HCT116 (cell line): ENCODE data around the gene UNC93B1. TPM values are rescaled to one million over a fixed set of nuclear protein-coding genes. Genes with fewer than 3 reads are reported as not detected.

Experiments
- ATAC-seq: fragments of 200-7000 bp; cut with Tn5 transposase; 2 replicates; pipeline ENCODE4 v1.9.1; 2020; ENCODE audit warnings: mild to moderate bottlenecking, moderate library complexity
- BruUV-seq: library from RNA; stranded (reverse); fragments of 400-500 nt; replicated peaks from 2 replicates; lab custom pipeline; 2021; lab: Mats Ljungman, UMichigan
- CTCF ChIA-PET: fragments of 300-600 bp; sonication (Branson Sonifier 250); formaldehyde crosslinking; loops from one replicate; lab custom pipeline; 2021; ENCODE audit warnings: antibody characterized with exemption; lab: Charles Lee
- POLR2A ChIA-PET: fragments of 300-600, 350-600 bp; sonication (Branson Sonifier 250); formaldehyde crosslinking; loops from one replicate; lab custom pipeline; 2021; ENCODE audit warnings: antibody characterized with exemption; lab: Charles Lee
- RAD21 ChIA-PET, 2 experiments: fragments of 300-600 bp; sonication (Branson Sonifier 250); formaldehyde crosslinking; loops; one replicate each; lab custom pipeline; 2023; ENCODE audit warnings: low total read pairs in 2 of 2; ENCODE audit not compliant: uncharacterized antibody in 2 of 2, unreplicated experiment in 2 of 2, low non-redundant PET in 1 of 2; lab: Charles Lee
- DNase-seq: peaks from one replicate; pipeline ENCODE4 v3.0.0-alpha.2; 2010; ENCODE audit warnings: low read depth, low spot score
- H2AFZ ChIP-seq: fragments of 200-600 bp; shearing (Covaris generic), sonication (generic); 2 replicates; pipeline ENCODE4 v1.6.1; 2017; ENCODE audit warnings: low read depth, mixed run types, mixed read lengths, antibody characterized with exemption, low read length; ENCODE audit not compliant: poor library complexity, severe bottlenecking
- H3K27ac ChIP-seq: 2 replicates; pipeline ENCODE4 v1.5.1; 2012; ENCODE audit warnings: low read depth, low read length
- H3K27me3 ChIP-seq: fragments of 200-600 bp; sonication (generic); 2 replicates; pipeline ENCODE4 v1.6.1; 2016; ENCODE audit warnings: mixed run types, low read length, mixed read lengths; ENCODE audit not compliant: insufficient read depth
- H3K36me3 ChIP-seq, 2 experiments: fragments of 200-500 bp in 1 of 2; fragments of 200-600 bp in 1 of 2; sonication (Bioruptor generic) in 1 of 2; sonication (generic) in 1 of 2; 2 replicates each; pipeline versions ENCODE4 v1.5.1 to v1.6.1; 2014 to 2016; ENCODE audit warnings: low read length in 2 of 2, inconsistent platforms in 1 of 2, mixed read lengths in 1 of 2, mixed run types in 1 of 2; ENCODE audit not compliant: insufficient read depth in 2 of 2, control insufficient read depth in 1 of 2
- H3K4me1 ChIP-seq, 2 experiments: fragments of 200-600 bp in 1 of 2; sonication (generic) in 1 of 2; 2 replicates each; pipeline versions ENCODE4 v1.5.1 to v1.6.1; 2012 to 2017; ENCODE audit warnings: low read length in 2 of 2, inconsistent platforms in 1 of 2, mild to moderate bottlenecking in 1 of 2, mixed read lengths in 1 of 2, mixed run types in 1 of 2, moderate library complexity in 1 of 2; ENCODE audit not compliant: insufficient read depth in 2 of 2, control insufficient read depth in 1 of 2
- H3K4me2 ChIP-seq: fragments of 200-600 bp; sonication (generic); 2 replicates; pipeline ENCODE4 v1.6.1; 2017; ENCODE audit warnings: mixed run types, low read length, mixed read lengths
- H3K4me3 ChIP-seq, 2 experiments: fragments of 200-600 bp in 1 of 2; sonication (generic) in 1 of 2; replicated peaks in 1 of 2; 2 replicates each; pipeline ENCODE4 v1.5.1; 2011 to 2016; ENCODE audit warnings: low read length in 2 of 2, control low read depth in 1 of 2, low read depth in 1 of 2, mild to moderate bottlenecking in 1 of 2, mixed read lengths in 1 of 2, mixed run types in 1 of 2
- H3K79me2 ChIP-seq: fragments of 200-600 bp; sonication (generic); 2 replicates; pipeline ENCODE4 v1.6.1; 2017; ENCODE audit warnings: mild to moderate bottlenecking, mixed run types, low read length, moderate library complexity, mixed read lengths; ENCODE audit not compliant: insufficient read depth
- H3K9ac ChIP-seq: fragments of 200-600 bp; sonication (generic); 2 replicates; pipeline ENCODE4 v1.6.1; 2016; ENCODE audit warnings: low read length, mixed read lengths
- H3K9me2 ChIP-seq: fragments of 200-600 bp; sonication (generic), shearing (Covaris generic); 2 replicates; pipeline ENCODE4 v1.6.1; 2017; ENCODE audit warnings: mixed run types, mild to moderate bottlenecking, moderate library complexity; ENCODE audit not compliant: insufficient read depth
- H3K9me3 ChIP-seq, 2 experiments: fragments of 200-500 bp in 1 of 2; fragments of 200-600 bp in 1 of 2; sonication (Bioruptor generic) in 1 of 2; sonication (generic) in 1 of 2; 2 replicates each; pipeline ENCODE4 v1.6.1; 2014 to 2017; ENCODE audit warnings: low read length in 2 of 2, mixed read lengths in 2 of 2, inconsistent platforms in 1 of 2, low read depth in 1 of 2, mild to moderate bottlenecking in 1 of 2, mixed run types in 1 of 2, moderate library complexity in 1 of 2; ENCODE audit not compliant: control insufficient read depth in 1 of 2, insufficient read depth in 1 of 2
- H4K20me1 ChIP-seq: fragments of 200-600 bp; sonication (generic), shearing (Covaris generic); 2 replicates; pipeline ENCODE4 v1.6.1; 2017; ENCODE audit warnings: mixed run types, mild to moderate bottlenecking, moderate library complexity; ENCODE audit not compliant: insufficient read depth
- CBX3 ChIP-seq: IDR thresholded peaks from 2 replicates; pipeline ENCODE4 v1.6.1; 2012; ENCODE audit warnings: low read depth
- EGR1 ChIP-seq: IDR thresholded peaks from 2 replicates; pipeline ENCODE4 v1.6.1; 2012; ENCODE audit warnings: low read depth
- EZH2 ChIP-seq: fragments of 200-600 bp; sonication (generic); IDR thresholded peaks from 2 replicates; pipeline ENCODE4 v1.6.1; 2017; ENCODE audit warnings: antibody characterized with exemption, mixed run types
- EZH2phosphoT487 ChIP-seq: fragments of 200-600 bp; IDR thresholded peaks from 2 replicates; pipeline ENCODE4 v1.6.1; 2018; ENCODE audit warnings: antibody characterized with exemption, borderline replicate concordance
- JUND ChIP-seq: IDR thresholded peaks from 2 replicates; pipeline ENCODE4 v1.6.1; 2012
- POLR2A ChIP-seq: IDR thresholded peaks from 2 replicates; pipeline ENCODE4 v1.7.0; 2011; ENCODE audit warnings: borderline replicate concordance; ENCODE audit not compliant: insufficient read depth, insufficient read length; ENCODE audit errors: extremely low read depth
- RAD21 ChIP-seq: IDR thresholded peaks from 2 replicates; pipeline ENCODE4 v1.6.1; 2012; ENCODE audit warnings: low read depth, mild to moderate bottlenecking
- SP1 ChIP-seq: IDR thresholded peaks from 2 replicates; pipeline ENCODE4 v1.6.1; 2012; ENCODE audit warnings: low read depth
- TCF7L2 ChIP-seq: IDR thresholded peaks from 2 replicates; pipeline ENCODE4 v1.7.0; 2011; ENCODE audit warnings: borderline replicate concordance, inconsistent platforms; ENCODE audit not compliant: insufficient read depth, insufficient read length; ENCODE audit errors: extremely low read depth
- YY1 ChIP-seq: IDR thresholded peaks from 2 replicates; pipeline ENCODE4 v1.6.1; 2011; ENCODE audit warnings: low read length, low read depth, moderate library complexity, mild to moderate bottlenecking; ENCODE audit not compliant: insufficient replicate concordance; ENCODE audit errors: extremely low read depth
- intact Hi-C: fragments of 100-400 bp; cut with micrococcal nuclease; formaldehyde crosslinking; loops from 2 replicates; pipeline ENCODE4 v1.10.0; 2022
- total RNA-seq: library from RNA; stranded (reverse); gene quantifications from one replicate; pipeline ENCODE4 v1.2.1, GENCODE V29; 2021; ENCODE audit not compliant: unreplicated experiment
- TF ChIP-seq, protein P1 (sequence below): IDR thresholded peaks from 2 replicates; pipeline ENCODE4 v1.6.1; 2011; ENCODE audit warnings: mild to moderate bottlenecking, low read length, moderate library complexity; ENCODE audit not compliant: insufficient replicate concordance; ENCODE audit errors: extremely low read depth
- TF ChIP-seq, protein P2 (sequence below): IDR thresholded peaks from 2 replicates; pipeline ENCODE4 v1.6.1; 2012; ENCODE audit warnings: low read depth

The UNC93B1 gene
- total RNA-seq, 1 experiment from 2014 or later = 72.9 TPM

DNA sequence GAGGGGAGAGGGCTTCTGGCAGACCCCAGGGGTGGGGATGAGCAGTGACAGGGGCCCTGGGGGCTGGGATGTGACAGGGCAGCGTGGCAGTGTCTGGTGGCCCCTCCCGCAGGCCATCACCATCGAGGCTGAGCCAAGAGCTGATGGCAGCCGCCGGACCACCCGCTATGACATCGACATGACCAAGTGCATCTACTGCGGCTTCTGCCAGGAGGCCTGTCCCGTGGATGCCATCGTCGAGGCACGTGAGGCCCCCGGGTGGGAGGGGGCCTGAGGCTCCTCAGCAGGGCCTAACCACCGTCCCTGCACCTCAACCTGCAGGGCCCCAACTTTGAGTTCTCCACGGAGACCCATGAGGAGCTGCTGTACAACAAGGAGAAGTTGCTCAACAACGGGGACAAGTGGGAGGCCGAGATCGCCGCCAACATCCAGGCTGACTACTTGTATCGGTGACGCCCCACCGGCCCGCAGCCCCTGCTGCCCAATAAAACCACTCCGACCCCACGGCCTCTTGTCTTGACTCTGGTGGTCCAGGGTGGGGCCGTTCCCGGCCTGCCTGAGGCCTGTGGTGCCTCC lies 32.3 kb upstream of the UNC93B1 start:
- DNase-seq (no peak), ATAC-seq (no peak)
- H3K9me3 ChIP-seq = no peaks in the 10 kb centered on the region
- RAD21 ChIA-PET = no interaction called here
- TF ChIP-seq YY1 (no peak), RAD21 (no peak), EZH2phosphoT487 (no peak)
- H3K79me2 ChIP-seq = peaks cover 47% of the 10 kb centered on the region
- no TSS peak for BruUV-seq
- CTCF ChIA-PET = no interaction called here
- peaks cover 18 to 35% of the 10 kb centered on the region in 2 experiments; a peak in 3 of 4 replicates for H3K4me1 ChIP-seq
- H3K4me2 ChIP-seq = no peak overlapping the region
- no peak overlapping the region for H3K9ac ChIP-seq
- POLR2A ChIA-PET = no interaction called here
- H3K4me3 ChIP-seq = no peak overlapping the region
- no peak overlapping the region for H2AFZ ChIP-seq
- no peaks in the 10 kb centered on the region for H3K27me3 ChIP-seq
- no peak overlapping the region for H3K27ac ChIP-seq
- H3K36me3 ChIP-seq = peaks cover 4 to 25% of the 10 kb centered on the region in 2 experiments; a peak in 2 of 4 replicates
- intact Hi-C loops = loop anchor here (10.0 kb wide), 1 partner anchor 89 kb away; the partner anchor contains the start of gene CHKA
- H4K20me1 ChIP-seq = no peaks in the 10 kb centered on the region
- H3K9me2 ChIP-seq = no peaks in the 10 kb centered on the region

DNA sequence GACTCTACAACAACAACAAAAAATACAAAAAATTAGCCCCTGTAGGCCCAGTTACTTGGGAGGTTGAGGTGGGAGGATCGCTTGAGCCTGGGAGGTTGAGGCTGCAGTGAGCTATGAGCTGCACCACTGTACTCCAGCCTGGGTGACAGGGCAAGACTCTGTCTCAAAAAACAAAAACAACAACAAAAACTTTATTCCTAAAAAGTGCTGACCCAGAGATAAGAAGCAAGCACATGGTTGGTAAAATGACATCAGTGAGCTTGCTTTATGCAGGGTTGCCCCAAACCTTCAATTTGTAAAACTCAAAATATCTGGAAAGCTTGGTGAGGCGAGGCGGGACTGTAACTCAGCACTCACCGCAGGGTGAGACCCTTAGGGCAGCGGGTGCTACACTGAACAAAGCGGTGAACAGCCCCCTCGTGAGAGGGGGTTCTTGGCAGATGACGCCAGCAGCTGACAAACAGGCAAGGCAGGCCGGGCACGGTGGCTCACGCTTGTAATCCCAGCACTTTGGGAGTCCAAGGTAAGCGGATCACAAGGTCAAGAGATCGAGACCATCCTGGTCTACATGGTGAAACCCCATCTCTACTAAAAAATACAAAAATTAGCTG lies 31.5 kb upstream of the UNC93B1 start:
- RAD21 ChIA-PET = no interaction called here
- H3K79me2 ChIP-seq = peaks cover 47% of the 10 kb centered on the region
- intact Hi-C loops = loop anchor here (10.0 kb wide), 1 partner anchor 89 kb away; the partner anchor contains the start of gene CHKA
- no peak for TF ChIP-seq POLR2A
- TF ChIP-seq, protein P1, sequence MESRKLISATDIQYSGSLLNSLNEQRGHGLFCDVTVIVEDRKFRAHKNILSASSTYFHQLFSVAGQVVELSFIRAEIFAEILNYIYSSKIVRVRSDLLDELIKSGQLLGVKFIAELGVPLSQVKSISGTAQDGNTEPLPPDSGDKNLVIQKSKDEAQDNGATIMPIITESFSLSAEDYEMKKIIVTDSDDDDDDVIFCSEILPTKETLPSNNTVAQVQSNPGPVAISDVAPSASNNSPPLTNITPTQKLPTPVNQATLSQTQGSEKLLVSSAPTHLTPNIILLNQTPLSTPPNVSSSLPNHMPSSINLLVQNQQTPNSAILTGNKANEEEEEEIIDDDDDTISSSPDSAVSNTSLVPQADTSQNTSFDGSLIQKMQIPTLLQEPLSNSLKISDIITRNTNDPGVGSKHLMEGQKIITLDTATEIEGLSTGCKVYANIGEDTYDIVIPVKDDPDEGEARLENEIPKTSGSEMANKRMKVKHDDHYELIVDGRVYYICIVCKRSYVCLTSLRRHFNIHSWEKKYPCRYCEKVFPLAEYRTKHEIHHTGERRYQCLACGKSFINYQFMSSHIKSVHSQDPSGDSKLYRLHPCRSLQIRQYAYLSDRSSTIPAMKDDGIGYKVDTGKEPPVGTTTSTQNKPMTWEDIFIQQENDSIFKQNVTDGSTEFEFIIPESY = no peak
- no peak for TF ChIP-seq EZH2
- TF ChIP-seq, protein P2, sequence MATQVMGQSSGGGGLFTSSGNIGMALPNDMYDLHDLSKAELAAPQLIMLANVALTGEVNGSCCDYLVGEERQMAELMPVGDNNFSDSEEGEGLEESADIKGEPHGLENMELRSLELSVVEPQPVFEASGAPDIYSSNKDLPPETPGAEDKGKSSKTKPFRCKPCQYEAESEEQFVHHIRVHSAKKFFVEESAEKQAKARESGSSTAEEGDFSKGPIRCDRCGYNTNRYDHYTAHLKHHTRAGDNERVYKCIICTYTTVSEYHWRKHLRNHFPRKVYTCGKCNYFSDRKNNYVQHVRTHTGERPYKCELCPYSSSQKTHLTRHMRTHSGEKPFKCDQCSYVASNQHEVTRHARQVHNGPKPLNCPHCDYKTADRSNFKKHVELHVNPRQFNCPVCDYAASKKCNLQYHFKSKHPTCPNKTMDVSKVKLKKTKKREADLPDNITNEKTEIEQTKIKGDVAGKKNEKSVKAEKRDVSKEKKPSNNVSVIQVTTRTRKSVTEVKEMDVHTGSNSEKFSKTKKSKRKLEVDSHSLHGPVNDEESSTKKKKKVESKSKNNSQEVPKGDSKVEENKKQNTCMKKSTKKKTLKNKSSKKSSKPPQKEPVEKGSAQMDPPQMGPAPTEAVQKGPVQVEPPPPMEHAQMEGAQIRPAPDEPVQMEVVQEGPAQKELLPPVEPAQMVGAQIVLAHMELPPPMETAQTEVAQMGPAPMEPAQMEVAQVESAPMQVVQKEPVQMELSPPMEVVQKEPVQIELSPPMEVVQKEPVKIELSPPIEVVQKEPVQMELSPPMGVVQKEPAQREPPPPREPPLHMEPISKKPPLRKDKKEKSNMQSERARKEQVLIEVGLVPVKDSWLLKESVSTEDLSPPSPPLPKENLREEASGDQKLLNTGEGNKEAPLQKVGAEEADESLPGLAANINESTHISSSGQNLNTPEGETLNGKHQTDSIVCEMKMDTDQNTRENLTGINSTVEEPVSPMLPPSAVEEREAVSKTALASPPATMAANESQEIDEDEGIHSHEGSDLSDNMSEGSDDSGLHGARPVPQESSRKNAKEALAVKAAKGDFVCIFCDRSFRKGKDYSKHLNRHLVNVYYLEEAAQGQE = no peak
- TF ChIP-seq EGR1 = no peak
- TF ChIP-seq RAD21 = no peak
- TF ChIP-seq YY1 = no peak
- TF ChIP-seq CBX3 = no peak
- TF ChIP-seq JUND = no peak
- no peak for TF ChIP-seq SP1
- TF ChIP-seq TCF7L2 = no peak
- TF ChIP-seq EZH2phosphoT487 = no peak

More for the DNA sequence above, 31.5 kb upstream of the UNC93B1 start:
- no peaks in the 10 kb centered on the region for H3K9me3 ChIP-seq
- no peak overlapping the region for H3K9ac ChIP-seq
- no TSS peak for BruUV-seq
- H3K27ac ChIP-seq = no peak overlapping the region
- no peaks in the 10 kb centered on the region for H3K9me2 ChIP-seq
- no peak overlapping the region for H2AFZ ChIP-seq
- no peaks in the 10 kb centered on the region for H3K27me3 ChIP-seq
- ChIA-PET POLR2A (no interaction called here), CTCF (no interaction called here)
- no peaks in the 10 kb centered on the region for H4K20me1 ChIP-seq
- no peak overlapping the region for H3K4me3 ChIP-seq
- peaks cover 18 to 35% of the 10 kb centered on the region in 2 experiments; a peak in 3 of 4 replicates for H3K4me1 ChIP-seq
- H3K4me2 ChIP-seq = no peak overlapping the region
- ATAC-seq = no peak
- no peak for DNase-seq
- peaks cover 4 to 20% of the 10 kb centered on the region in 2 experiments; a peak in 2 of 4 replicates for H3K36me3 ChIP-seq
